RWPE2 (cell line): Measurements from ENCODE around the gene LRRC8C.

Source experiments
- ATAC-seq: fragments of 200-7000 bp; cut with Tn5 transposase; 3 replicates; pipeline ENCODE4 v1.9.1; 2021; ENCODE audit warnings: low read depth
- DNase-seq: peaks from one replicate; pipeline ENCODE4 v3.0.0-alpha.2; 2020; ENCODE audit warnings: low spot score
- H3K27ac ChIP-seq: fragments of 450-650 bp; 2 replicates; pipeline ENCODE4 v1.5.1; 2017; ENCODE audit warnings: mild to moderate bottlenecking; ENCODE audit not compliant: poor library complexity, severe bottlenecking
- H3K27me3 ChIP-seq: fragments of 250-450 bp; sonication (Bioruptor Pico); 2 replicates; pipeline ENCODE4 v1.5.1; 2021; ENCODE audit warnings: mild to moderate bottlenecking, moderate library complexity; ENCODE audit not compliant: insufficient read depth, poor library complexity, severe bottlenecking
- H3K36me3 ChIP-seq: fragments of 250-450 bp; sonication (Bioruptor Pico); 2 replicates; pipeline ENCODE4 v1.5.1; 2020; ENCODE audit warnings: low read depth, mild to moderate bottlenecking, moderate library complexity
- H3K4me1 ChIP-seq: fragments of 250-450 bp; sonication (Bioruptor Pico); 2 replicates; pipeline ENCODE4 v1.5.1; 2021; ENCODE audit warnings: mild to moderate bottlenecking, moderate library complexity; ENCODE audit not compliant: insufficient read depth, poor library complexity, severe bottlenecking
- H3K4me3 ChIP-seq: fragments of 250-450 bp; sonication (Bioruptor Pico); 2 replicates; pipeline ENCODE4 v1.5.1; 2021; ENCODE audit warnings: mild to moderate bottlenecking, moderate library complexity; ENCODE audit not compliant: severe bottlenecking
- H3K9me3 ChIP-seq: fragments of 250-450 bp; sonication (Bioruptor Pico); 2 replicates; pipeline ENCODE4 v1.5.1; 2021; ENCODE audit warnings: mild to moderate bottlenecking, moderate library complexity; ENCODE audit not compliant: severe bottlenecking
- TF ChIP-seq, protein P1 (sequence below): fragments of 450-650 bp; IDR thresholded peaks from one replicate; pipeline ENCODE4 v1.5.1; 2017; ENCODE audit warnings: mild to moderate bottlenecking, moderate library complexity; ENCODE audit not compliant: poor library complexity, severe bottlenecking

The LRRC8C gene

GRCh38 chr1:89632657-89633247 is at the start of gene LRRC8C:
Gene LRRC8C (plus strand): TSS chr1:89633120. CDS start chr1:89686474, 53,354 bp downstream.
- H3K36me3 ChIP-seq = no peaks in the 10 kb centered on the region
- ATAC-seq (peak; percentile 72), DNase-seq (peak; percentile 71)
- H3K4me3 ChIP-seq = peak within 1 kb of the TSS; percentile 79
- TF ChIP-seq, protein P1, sequence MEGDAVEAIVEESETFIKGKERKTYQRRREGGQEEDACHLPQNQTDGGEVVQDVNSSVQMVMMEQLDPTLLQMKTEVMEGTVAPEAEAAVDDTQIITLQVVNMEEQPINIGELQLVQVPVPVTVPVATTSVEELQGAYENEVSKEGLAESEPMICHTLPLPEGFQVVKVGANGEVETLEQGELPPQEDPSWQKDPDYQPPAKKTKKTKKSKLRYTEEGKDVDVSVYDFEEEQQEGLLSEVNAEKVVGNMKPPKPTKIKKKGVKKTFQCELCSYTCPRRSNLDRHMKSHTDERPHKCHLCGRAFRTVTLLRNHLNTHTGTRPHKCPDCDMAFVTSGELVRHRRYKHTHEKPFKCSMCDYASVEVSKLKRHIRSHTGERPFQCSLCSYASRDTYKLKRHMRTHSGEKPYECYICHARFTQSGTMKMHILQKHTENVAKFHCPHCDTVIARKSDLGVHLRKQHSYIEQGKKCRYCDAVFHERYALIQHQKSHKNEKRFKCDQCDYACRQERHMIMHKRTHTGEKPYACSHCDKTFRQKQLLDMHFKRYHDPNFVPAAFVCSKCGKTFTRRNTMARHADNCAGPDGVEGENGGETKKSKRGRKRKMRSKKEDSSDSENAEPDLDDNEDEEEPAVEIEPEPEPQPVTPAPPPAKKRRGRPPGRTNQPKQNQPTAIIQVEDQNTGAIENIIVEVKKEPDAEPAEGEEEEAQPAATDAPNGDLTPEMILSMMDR = peak; percentile 91
- no peaks in the 10 kb centered on the region for H3K9me3 ChIP-seq
- peak within 1 kb of the TSS; percentile 96 for H3K27ac ChIP-seq
- H3K4me1 ChIP-seq = peaks cover 31% of the 10 kb centered on the region
- H3K27me3 ChIP-seq = no peaks in the 10 kb centered on the region

DNA sequence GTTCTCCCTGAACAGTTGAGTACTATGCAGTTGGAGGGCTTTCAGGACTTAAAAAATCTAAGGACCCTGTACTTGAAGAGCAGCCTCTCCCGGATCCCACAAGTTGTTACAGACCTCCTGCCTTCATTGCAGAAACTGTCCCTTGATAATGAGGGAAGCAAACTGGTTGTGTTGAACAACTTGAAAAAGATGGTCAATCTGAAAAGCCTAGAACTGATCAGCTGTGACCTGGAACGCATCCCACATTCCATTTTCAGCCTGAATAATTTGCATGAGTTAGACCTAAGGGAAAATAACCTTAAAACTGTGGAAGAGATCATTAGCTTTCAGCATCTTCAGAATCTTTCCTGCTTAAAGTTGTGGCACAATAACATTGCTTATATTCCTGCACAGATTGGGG is 48.7 kb upstream of the LRRC8C start:
- no peaks in the 10 kb centered on the region for H3K9me3 ChIP-seq
- ATAC-seq (no peak), DNase-seq (no peak)
- TF ChIP-seq, protein P1 = no peak
- no peak overlapping the region for H3K27ac ChIP-seq
- H3K36me3 ChIP-seq = no peaks in the 10 kb centered on the region
- no peak overlapping the region for H3K4me3 ChIP-seq
- no peaks in the 10 kb centered on the region for H3K4me1 ChIP-seq
- no peaks in the 10 kb centered on the region for H3K27me3 ChIP-seq

DNA sequence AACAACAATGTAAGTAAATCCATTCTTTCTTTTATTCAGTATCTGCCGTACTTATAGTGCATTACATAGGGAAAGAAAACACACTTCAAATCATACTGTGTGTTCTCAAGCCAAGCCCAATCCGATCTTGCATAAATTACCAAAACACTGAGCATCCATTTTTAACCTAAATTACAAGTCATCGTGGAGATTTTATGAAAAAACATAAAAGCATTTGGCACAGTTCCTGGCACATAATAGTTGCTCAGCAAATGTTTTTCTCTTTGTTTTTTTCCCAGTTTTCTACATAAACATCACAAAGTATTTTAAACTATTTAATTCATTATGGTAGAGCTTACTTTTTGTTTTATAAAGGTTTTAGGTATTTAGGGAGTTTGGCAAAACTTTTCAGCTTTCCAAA is 48.1 kb upstream of the LRRC8C start:
- H3K36me3 ChIP-seq = no peaks in the 10 kb centered on the region

DNA sequence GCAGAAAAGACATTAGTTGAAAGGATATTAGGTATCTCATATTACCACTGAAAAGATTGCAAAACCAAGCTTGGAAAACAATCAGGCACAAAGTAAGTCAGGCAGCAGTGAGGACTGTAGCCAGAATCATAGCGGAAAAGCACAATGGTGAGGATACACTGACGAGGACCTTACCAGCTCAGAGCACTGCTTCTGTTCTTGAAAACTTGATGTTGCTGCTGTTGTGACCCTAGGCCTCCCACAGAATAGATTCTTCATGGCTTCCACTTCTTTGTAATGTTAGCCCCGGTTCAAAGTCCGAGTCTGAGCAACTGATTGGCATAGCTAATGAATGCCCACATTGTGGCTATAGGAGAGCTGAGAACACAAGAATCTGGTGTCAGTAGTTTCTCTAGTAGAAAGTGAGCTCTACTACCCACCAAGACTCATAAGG is 45.2 kb upstream of the LRRC8C start:
- TF ChIP-seq, protein P1 = no peak
- Histone ChIP-seq H3K27me3 (no peaks in the 10 kb centered on the region), H3K9me3 (no peaks in the 10 kb centered on the region), H3K4me3 (no peak overlapping the region), H3K36me3 (no peaks in the 10 kb centered on the region), H3K4me1 (no peaks in the 10 kb centered on the region), H3K27ac (no peak overlapping the region)
- ATAC-seq (no peak), DNase-seq (no peak)

More for the DNA sequence above, 48.1 kb upstream of the LRRC8C start:
- no peaks in the 10 kb centered on the region for H3K27me3 ChIP-seq
- ATAC-seq = no peak
- TF ChIP-seq, protein P1 = no peak
- no peak overlapping the region for H3K4me3 ChIP-seq
- no peak for DNase-seq
- H3K27ac ChIP-seq = no peak overlapping the region
- no peaks in the 10 kb centered on the region for H3K4me1 ChIP-seq
- no peaks in the 10 kb centered on the region for H3K9me3 ChIP-seq

- no peaks in the 10 kb centered on the region for H3K27me3 ChIP-seq
- H3K36me3 ChIP-seq = no peaks in the 10 kb centered on the region
Observed at GRCh38 chr1:89588480-89588879, 44.4 kb upstream of the LRRC8C start.

More at GRCh38 chr1:89588480-89588879, 44.4 kb upstream of the LRRC8C start:
- no peak for ATAC-seq
- TF ChIP-seq, protein P1 = no peak
- Histone ChIP-seq H3K4me1 (peaks cover 4% of the 10 kb centered on the region), H3K4me3 (no peak overlapping the region), H3K9me3 (no peaks in the 10 kb centered on the region), H3K27ac (no peak overlapping the region)
- DNase-seq = no peak
